MCF 10A (cell line): ENCODE results near the gene STK32B. TPM values are rescaled to one million over a fixed set of nuclear protein-coding genes. Genes with fewer than 3 reads are reported as not detected.

ENCODE experiments used
- BruUV-seq: library from RNA; stranded (reverse); fragments of 400-500 nt; replicated peaks from 2 replicates; lab custom pipeline; 2021; lab: Mats Ljungman, UMichigan
- CTCF ChIA-PET: fragments of 300-600 bp; sonication (Branson Sonifier 250); formaldehyde crosslinking; extraction: SDS; loops from one replicate; lab custom pipeline; 2021; ENCODE audit warnings: antibody characterized with exemption, inconsistent platforms; lab: Yijun Ruan, JAX
- POLR2A ChIA-PET: fragments of 300-600, 350-650 bp; sonication (Branson Sonifier 250); formaldehyde crosslinking; extraction: SDS; loops from one replicate; lab custom pipeline; 2020; ENCODE audit warnings: antibody characterized with exemption, inconsistent platforms; lab: Yijun Ruan, JAX
- DNase-seq: peaks from one replicate; pipeline ENCODE4 v3.0.0-alpha.2; 2018; ENCODE audit not compliant: unreplicated experiment
- H3K27ac Mint-ChIP-seq: one replicate; pipeline ENCODE4 v1.8.0; 2022; ENCODE audit warnings: mild to moderate bottlenecking, low read depth, mixed read lengths; ENCODE audit not compliant: unreplicated experiment
- H3K27me3 Mint-ChIP-seq: one replicate; pipeline ENCODE4 v1.8.0; 2022; ENCODE audit warnings: mixed read lengths; ENCODE audit not compliant: insufficient read depth, unreplicated experiment
- H3K36me3 Mint-ChIP-seq: one replicate; pipeline ENCODE4 v1.8.0; 2022; ENCODE audit warnings: mild to moderate bottlenecking, moderate library complexity, mixed read lengths; ENCODE audit not compliant: insufficient read depth, unreplicated experiment
- H3K4me1 Mint-ChIP-seq: one replicate; pipeline ENCODE4 v1.8.0; 2022; ENCODE audit warnings: mixed read lengths; ENCODE audit not compliant: insufficient read depth, unreplicated experiment
- H3K4me3 Mint-ChIP-seq: one replicate; pipeline ENCODE4 v1.8.0; 2022; ENCODE audit warnings: mild to moderate bottlenecking, moderate library complexity, mixed read lengths; ENCODE audit not compliant: unreplicated experiment
- H3K9me3 Mint-ChIP-seq: one replicate; pipeline ENCODE4 v1.8.0; 2022; ENCODE audit warnings: mixed read lengths; ENCODE audit not compliant: unreplicated experiment
- intact Hi-C: fragments of 100-400 bp; cut with micrococcal nuclease; formaldehyde crosslinking; loops from 2 replicates; pipeline ENCODE4 v1.14.1; 2022
- total RNA-seq: library from RNA; stranded (reverse); gene quantifications from 2 replicates; pipeline ENCODE4 v1.2.3, GENCODE V29; 2022
- TF ChIP-seq, protein P1 (sequence below): fragments of 200-600 bp; IDR thresholded peaks from one replicate; pipeline ENCODE4 v1.8.0; 2022; ENCODE audit warnings: antibody characterized with exemption, mild to moderate bottlenecking; ENCODE audit not compliant: unreplicated experiment

STK32B gene
- total RNA-seq, 1 experiment from 2014 or later: not detected

- Mint-ChIP-seq H3K27ac (no peak overlapping the region), H3K36me3 (no peaks in the 10 kb centered on the region), H3K4me3 (no peak overlapping the region), H3K4me1 (no peaks in the 10 kb centered on the region), H3K27me3 (no peaks in the 10 kb centered on the region), H3K9me3 (peaks cover 7% of the 10 kb centered on the region)
- no peak for DNase-seq
- TF ChIP-seq, protein P1, sequence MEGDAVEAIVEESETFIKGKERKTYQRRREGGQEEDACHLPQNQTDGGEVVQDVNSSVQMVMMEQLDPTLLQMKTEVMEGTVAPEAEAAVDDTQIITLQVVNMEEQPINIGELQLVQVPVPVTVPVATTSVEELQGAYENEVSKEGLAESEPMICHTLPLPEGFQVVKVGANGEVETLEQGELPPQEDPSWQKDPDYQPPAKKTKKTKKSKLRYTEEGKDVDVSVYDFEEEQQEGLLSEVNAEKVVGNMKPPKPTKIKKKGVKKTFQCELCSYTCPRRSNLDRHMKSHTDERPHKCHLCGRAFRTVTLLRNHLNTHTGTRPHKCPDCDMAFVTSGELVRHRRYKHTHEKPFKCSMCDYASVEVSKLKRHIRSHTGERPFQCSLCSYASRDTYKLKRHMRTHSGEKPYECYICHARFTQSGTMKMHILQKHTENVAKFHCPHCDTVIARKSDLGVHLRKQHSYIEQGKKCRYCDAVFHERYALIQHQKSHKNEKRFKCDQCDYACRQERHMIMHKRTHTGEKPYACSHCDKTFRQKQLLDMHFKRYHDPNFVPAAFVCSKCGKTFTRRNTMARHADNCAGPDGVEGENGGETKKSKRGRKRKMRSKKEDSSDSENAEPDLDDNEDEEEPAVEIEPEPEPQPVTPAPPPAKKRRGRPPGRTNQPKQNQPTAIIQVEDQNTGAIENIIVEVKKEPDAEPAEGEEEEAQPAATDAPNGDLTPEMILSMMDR: no peak
- ChIA-PET POLR2A (no interaction called here), CTCF (no interaction called here)
- no TSS peak for BruUV-seq
- intact Hi-C loops: no loop called here
These were observed 133.3 kb downstream of the STK32B start for GRCh38 chr4:5184606-5185005.

GRCh38 chr4:5185551-5185950 is 134.3 kb downstream of the STK32B start:
- no peaks in the 10 kb centered on the region for H3K36me3 Mint-ChIP-seq
- no peak for DNase-seq
- H3K27me3 Mint-ChIP-seq: no peaks in the 10 kb centered on the region

GRCh38 chr4:5186271-5187064 is 135.2 kb downstream of the STK32B start:
- intact Hi-C loops: no loop called here
- CTCF ChIA-PET: no interaction called here
- no peak overlapping the region for H3K4me3 Mint-ChIP-seq
- H3K9me3 Mint-ChIP-seq: peaks cover 7% of the 10 kb centered on the region
- POLR2A ChIA-PET: no interaction called here
- no peak overlapping the region for H3K27ac Mint-ChIP-seq
- H3K27me3 Mint-ChIP-seq: no peaks in the 10 kb centered on the region
- H3K36me3 Mint-ChIP-seq: no peaks in the 10 kb centered on the region
- H3K4me1 Mint-ChIP-seq: no peaks in the 10 kb centered on the region
- BruUV-seq: no TSS peak
- TF ChIP-seq, protein P1: no peak
- DNase-seq: no peak

More at GRCh38 chr4:5185551-5185950, 134.3 kb downstream of the STK32B start:
- POLR2A ChIA-PET: no interaction called here
- H3K27ac Mint-ChIP-seq: no peak overlapping the region
- H3K4me3 Mint-ChIP-seq: no peak overlapping the region
- TF ChIP-seq, protein P1: no peak
- H3K9me3 Mint-ChIP-seq: peaks cover 7% of the 10 kb centered on the region
- BruUV-seq: no TSS peak
- H3K4me1 Mint-ChIP-seq: no peaks in the 10 kb centered on the region
- CTCF ChIA-PET: no interaction called here
- intact Hi-C loops: no loop called here

GRCh38 chr4:5188130-5188529 is 136.8 kb downstream of the STK32B start:
- CTCF ChIA-PET: no interaction called here
- no peak for DNase-seq
- intact Hi-C loops: no loop called here
- H3K36me3 Mint-ChIP-seq: no peaks in the 10 kb centered on the region
- H3K27ac Mint-ChIP-seq: no peak overlapping the region
- POLR2A ChIA-PET: no interaction called here
- no peak overlapping the region for H3K4me3 Mint-ChIP-seq
- H3K4me1 Mint-ChIP-seq: no peaks in the 10 kb centered on the region
- TF ChIP-seq, protein P1: no peak
- no TSS peak for BruUV-seq
- peaks cover 7% of the 10 kb centered on the region for H3K9me3 Mint-ChIP-seq
- H3K27me3 Mint-ChIP-seq: no peaks in the 10 kb centered on the region
